HG03103 (cell line): ENCODE results near the gene CCDC33.
"Not testable (repeated sequence)": the region's sequence is repeated elsewhere in the genome, so short reads cannot be mapped to it uniquely, and the experiment has no call there.

Experiments
- ATAC-seq: cut with Tn5 transposase; IDR thresholded peaks from one replicate; pipeline ENCODE4 v1.9.1; 2021; ENCODE audit warnings: low read depth; ENCODE audit not compliant: unreplicated experiment

The CCDC33 gene

GRCh38 chr15:74352393-74352910 lies 116.3 kb downstream of the CCDC33 start:
- ATAC-seq, result no peak

GRCh38 chr15:74353992-74354391 lies 117.9 kb downstream of the CCDC33 start:
- ATAC-seq, result not testable (repeated sequence)

GRCh38 chr15:74356050-74356449 lies 119.9 kb downstream of the CCDC33 start:
- not testable (repeated sequence) for ATAC-seq

- not testable (repeated sequence) for ATAC-seq
Measured at GRCh38 chr15:74357514-74357913, 121.4 kb downstream of the CCDC33 start.

GRCh38 chr15:74359376-74359775 lies 123.2 kb downstream of the CCDC33 start:
- ATAC-seq, result not testable (repeated sequence)

GRCh38 chr15:74360855-74361254 lies 124.7 kb downstream of the CCDC33 start:
- not testable (repeated sequence) for ATAC-seq

- ATAC-seq, result no peak
Measured at GRCh38 chr15:74362482-74362881, 126.4 kb downstream of the CCDC33 start.

- no peak for ATAC-seq
Measured at GRCh38 chr15:74364936-74365597, 128.9 kb downstream of the CCDC33 start.

- ATAC-seq, result no peak
Measured at GRCh38 chr15:74365598-74366445, 129.7 kb downstream of the CCDC33 start.

GRCh38 chr15:74367296-74367854 lies 131.2 kb downstream of the CCDC33 start, which contains the start of gene CYP11A1:
CYP11A1 (minus strand) TSS chr15:74367646; CDS start chr15:74367585, 61 bp downstream.
- no peak for ATAC-seq

GRCh38 chr15:74368121-74368520 lies 132.0 kb downstream of the CCDC33 start:
- no peak for ATAC-seq

- no peak for ATAC-seq
Measured at GRCh38 chr15:74369084-74369745, 133.1 kb downstream of the CCDC33 start.

GRCh38 chr15:74369756-74370155 lies 133.6 kb downstream of the CCDC33 start:
- no peak for ATAC-seq

GRCh38 chr15:74370471-74370870 lies 134.3 kb downstream of the CCDC33 start:
- ATAC-seq, result no peak

GRCh38 chr15:74373056-74373650 lies 137.0 kb downstream of the CCDC33 start:
- no peak for ATAC-seq

GRCh38 chr15:74373731-74374647 lies 137.9 kb downstream of the CCDC33 start:
- ATAC-seq, result peak; percentile 62

- no peak for ATAC-seq
Measured at GRCh38 chr15:74374648-74375302, 138.6 kb downstream of the CCDC33 start.

GRCh38 chr15:74375303-74375693 lies 139.2 kb downstream of the CCDC33 start:
- no peak for ATAC-seq

GRCh38 chr15:74376226-74376625 lies 140.1 kb downstream of the CCDC33 start:
- no peak for ATAC-seq
